ENCODE results near the gene IRF4.

IRF4 gene

GRCh38 chr6:455835-456234 is 64.3 kb downstream of the IRF4 start:
- H3K4me3 ChIP-seq (ENCODE audit: low read length), result no peak overlapping the region
- DNase-seq (ENCODE audit: low read depth, low spot score), result no peak
- WGBS (ENCODE audit: insufficient coverage, insufficient read length), result no CpG with 5 or more reads among the region's 8 CpGs
- no peaks in the 10 kb centered on the region for H3K27me3 ChIP-seq (ENCODE audit: control insufficient read depth, insufficient read depth, low read length)
- H3K27ac ChIP-seq (ENCODE audit: low read length), result no peak overlapping the region
- no peaks in the 10 kb centered on the region for H3K36me3 ChIP-seq (ENCODE audit: control insufficient read depth, insufficient read depth, low read length)
- no peaks in the 10 kb centered on the region for H3K9me3 ChIP-seq (ENCODE audit: control insufficient read depth, insufficient read depth, low read length)
- peaks cover 2% of the 10 kb centered on the region; the same call in 1 of the 2 replicates for H3K4me1 ChIP-seq (ENCODE audit: control insufficient read depth, insufficient read depth, low read length)

DNA sequence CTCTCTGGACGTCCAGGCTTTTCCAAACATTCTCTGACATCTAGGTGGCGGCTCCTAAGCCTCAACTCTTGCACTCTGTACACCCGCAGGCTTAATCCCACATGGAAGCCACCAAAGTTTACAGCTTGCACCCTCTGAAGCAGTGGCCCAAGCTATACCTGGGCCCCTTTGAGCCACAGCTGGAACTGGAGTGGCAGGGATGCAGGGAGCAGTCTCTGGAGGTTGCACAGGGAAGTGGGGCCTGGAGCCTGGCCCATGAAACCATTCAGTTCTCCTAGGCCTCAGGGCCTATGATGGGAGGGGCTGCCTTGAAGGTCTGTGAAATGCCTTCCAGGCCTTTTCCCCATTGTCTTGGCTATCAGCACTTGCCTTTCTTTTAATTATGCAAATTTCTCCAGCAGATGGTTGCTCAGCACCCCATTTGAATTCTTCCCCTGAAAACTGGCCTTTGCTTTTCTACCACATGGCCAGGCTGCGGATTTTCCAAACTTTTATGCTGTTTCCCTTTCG is 64.9 kb downstream of the IRF4 start:
- Histone ChIP-seq H3K27me3 (ENCODE audit: control insufficient read depth, insufficient read depth, low read length) (no peaks in the 10 kb centered on the region), H3K9me3 (ENCODE audit: control insufficient read depth, insufficient read depth, low read length) (no peaks in the 10 kb centered on the region), H3K36me3 (ENCODE audit: control insufficient read depth, insufficient read depth, low read length) (no peaks in the 10 kb centered on the region), H3K4me3 (ENCODE audit: low read length) (no peak overlapping the region), H3K27ac (ENCODE audit: low read length) (no peak overlapping the region), H3K4me1 (ENCODE audit: control insufficient read depth, insufficient read depth, low read length) (peaks cover 2% of the 10 kb centered on the region; the same call in 1 of the 2 replicates)
- WGBS (ENCODE audit: insufficient coverage, insufficient read length), result no CpG with 5 or more reads among the region's 5 CpGs
- peak; percentile 5 for DNase-seq (ENCODE audit: low read depth, low spot score)

DNA sequence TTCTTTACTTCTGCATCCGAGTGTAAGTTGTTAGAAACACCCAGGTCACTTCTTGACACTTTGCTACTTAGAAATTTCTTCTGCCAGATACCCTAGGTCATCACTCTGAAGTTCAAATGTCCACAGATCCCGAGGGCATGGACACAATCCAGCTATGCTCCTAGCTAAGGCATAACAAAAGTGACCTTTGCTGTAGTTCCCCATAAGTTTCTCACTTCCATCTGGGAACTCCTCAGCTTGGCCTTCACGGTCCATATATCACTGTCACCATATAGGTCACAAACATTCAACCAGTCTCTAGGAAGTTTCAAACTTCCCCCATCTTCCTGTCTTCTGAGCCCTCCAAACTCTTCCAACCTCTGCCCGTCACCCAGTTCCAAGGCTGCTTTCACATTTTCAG is 65.3 kb downstream of the IRF4 start:
- H3K4me1 ChIP-seq (ENCODE audit: control insufficient read depth, insufficient read depth, low read length), result peaks cover 2% of the 10 kb centered on the region; the same call in 1 of the 2 replicates
- H3K4me3 ChIP-seq (ENCODE audit: low read length), result no peak overlapping the region
- WGBS (ENCODE audit: insufficient coverage, insufficient read length), result no CpG with 5 or more reads among the region's 4 CpGs
- no peaks in the 10 kb centered on the region for H3K36me3 ChIP-seq (ENCODE audit: control insufficient read depth, insufficient read depth, low read length)
- H3K9me3 ChIP-seq (ENCODE audit: control insufficient read depth, insufficient read depth, low read length), result no peaks in the 10 kb centered on the region
- H3K27ac ChIP-seq (ENCODE audit: low read length), result no peak overlapping the region
- DNase-seq (ENCODE audit: low read depth, low spot score), result no peak
- H3K27me3 ChIP-seq (ENCODE audit: control insufficient read depth, insufficient read depth, low read length), result no peaks in the 10 kb centered on the region
